HG02852 (cell line): ENCODE measurements around the gene SLC19A2.
A peak's percentile ranks its signal among the peaks of the same experiment; 100 is the strongest.

Experiments
- ATAC-seq: cut with Tn5 transposase; IDR thresholded peaks from one replicate; pipeline ENCODE4 v1.9.1; 2021; ENCODE audit warnings: mild to moderate bottlenecking, moderate library complexity; ENCODE audit not compliant: unreplicated experiment

The SLC19A2 gene

GRCh38 chr1:169478094-169478672 lies 7.6 kb downstream of the SLC19A2 start:
- ATAC-seq = no peak

- no peak for ATAC-seq
Observed at GRCh38 chr1:169475806-169476387, 9.8 kb downstream of the SLC19A2 start.

GRCh38 chr1:169474302-169474995 lies 11.3 kb downstream of the SLC19A2 start:
- ATAC-seq = no peak

GRCh38 chr1:169473347-169473746 lies 12.4 kb downstream of the SLC19A2 start:
- ATAC-seq = no peak

DNA sequence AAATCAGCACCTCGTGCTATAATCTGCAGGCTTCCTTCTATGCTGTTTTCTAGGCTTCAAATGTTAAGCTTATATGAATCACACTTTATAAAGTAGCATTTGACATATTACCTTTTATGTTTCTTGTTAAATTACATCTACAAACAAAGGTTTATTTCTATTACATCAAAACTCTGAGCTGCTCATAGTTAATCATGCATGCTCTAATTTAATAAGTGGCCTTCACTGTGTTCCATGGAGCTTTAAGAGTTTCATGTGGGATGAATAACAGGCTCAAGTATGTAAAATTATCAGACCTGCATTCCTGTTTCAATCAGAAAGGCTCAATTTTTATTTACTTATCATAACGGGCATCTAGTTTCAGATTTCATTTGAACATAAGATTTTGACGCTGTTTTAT lies 13.0 kb downstream of the SLC19A2 start:
- no peak for ATAC-seq

DNA sequence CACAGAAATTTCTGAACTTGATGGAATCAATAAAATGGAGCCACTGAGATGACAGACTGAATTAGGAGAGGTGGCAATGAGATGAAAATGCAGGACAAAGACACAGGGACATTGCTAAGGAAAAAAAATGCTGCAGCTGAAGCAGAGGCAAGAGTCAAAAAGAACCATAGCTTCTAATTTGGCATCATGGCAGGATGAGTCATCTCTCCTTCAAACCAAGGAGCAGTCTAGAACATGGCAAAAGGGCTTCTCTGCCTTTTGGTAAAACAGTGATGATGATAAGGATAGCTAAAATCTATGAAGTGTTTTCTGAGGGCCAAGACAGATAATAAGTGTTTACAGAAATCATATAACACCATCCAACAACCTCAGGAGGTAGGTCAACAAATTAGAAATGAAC lies 16.8 kb downstream of the SLC19A2 start:
- no peak for ATAC-seq

GRCh38 chr1:169466259-169467230 lies 19.2 kb downstream of the SLC19A2 start:
- no peak for ATAC-seq

- no peak for ATAC-seq
Observed at GRCh38 chr1:169465281-169465680, 20.5 kb downstream of the SLC19A2 start.

DNA sequence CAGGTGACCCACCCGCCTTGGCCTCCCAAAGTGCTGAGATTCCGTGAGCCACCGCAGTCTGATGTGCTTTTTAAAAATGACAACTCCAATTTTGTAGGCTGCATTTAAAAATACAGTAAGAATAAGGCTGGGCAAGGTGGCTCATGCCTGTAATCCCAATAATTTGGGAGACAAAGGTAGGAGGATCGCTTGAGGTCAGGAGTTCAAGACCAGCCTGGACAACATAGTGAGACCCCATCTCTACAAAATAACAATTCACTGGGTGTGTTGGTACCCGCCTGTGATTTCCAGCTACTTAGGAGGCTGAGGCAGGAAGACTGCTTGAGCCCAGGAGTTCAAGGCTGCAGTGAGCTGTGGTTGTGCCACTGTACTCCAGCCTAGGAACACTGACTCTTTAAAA lies 23.4 kb downstream of the SLC19A2 start:
- ATAC-seq = no peak

DNA sequence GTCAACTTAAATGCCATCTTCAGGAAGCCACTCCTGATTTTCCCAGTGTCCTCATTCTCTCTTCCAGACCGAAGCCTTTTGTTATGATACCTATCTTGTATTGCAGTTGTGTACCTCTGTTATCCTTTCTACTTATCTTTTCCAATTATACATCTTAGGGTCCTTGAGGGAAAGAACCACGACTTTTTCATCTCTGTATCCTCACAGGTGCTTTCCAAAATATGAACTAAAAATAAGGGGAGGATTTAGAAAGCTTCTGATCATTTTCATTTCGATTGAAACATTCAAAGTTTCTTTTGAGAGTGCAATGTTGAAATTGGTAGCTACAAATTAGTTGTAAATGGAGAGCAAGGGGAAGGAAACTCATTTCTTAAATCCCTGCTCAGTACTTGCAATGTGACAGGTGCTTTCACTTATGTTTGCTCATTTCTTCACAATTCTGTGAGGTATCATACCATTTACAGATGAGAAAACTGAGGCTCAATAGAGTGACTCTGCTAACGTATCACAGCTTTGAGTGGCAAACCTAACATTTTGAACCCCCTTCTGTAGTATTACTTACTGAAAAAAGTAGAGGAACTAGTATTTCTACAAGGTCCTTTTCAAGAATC lies 24.2 kb downstream of the SLC19A2 start:
- no peak for ATAC-seq

GRCh38 chr1:169460191-169460833 lies 25.4 kb downstream of the SLC19A2 start:
- ATAC-seq = no peak

GRCh38 chr1:169457443-169457842 lies 28.3 kb downstream of the SLC19A2 start:
- ATAC-seq = no peak

DNA sequence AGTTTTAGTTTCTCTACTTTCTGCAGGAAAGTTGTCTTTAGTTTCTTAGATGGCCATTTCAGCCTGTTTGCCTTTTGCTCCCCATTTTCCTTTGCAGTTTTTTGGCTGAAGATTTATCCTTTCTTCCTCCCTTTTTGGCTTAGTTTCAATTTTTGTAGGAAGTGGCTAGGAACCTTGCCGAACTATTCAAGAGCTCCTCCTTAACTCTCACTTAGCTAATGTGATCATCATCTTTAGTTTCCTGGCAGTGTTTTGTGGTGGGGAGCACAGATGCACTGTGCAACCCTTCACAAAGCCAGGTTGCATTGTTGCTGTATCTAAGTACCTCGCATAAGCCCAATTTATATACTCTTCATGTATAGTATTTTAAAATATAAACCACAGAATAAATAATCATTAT lies 29.7 kb downstream of the SLC19A2 start:
- ATAC-seq = no peak

DNA sequence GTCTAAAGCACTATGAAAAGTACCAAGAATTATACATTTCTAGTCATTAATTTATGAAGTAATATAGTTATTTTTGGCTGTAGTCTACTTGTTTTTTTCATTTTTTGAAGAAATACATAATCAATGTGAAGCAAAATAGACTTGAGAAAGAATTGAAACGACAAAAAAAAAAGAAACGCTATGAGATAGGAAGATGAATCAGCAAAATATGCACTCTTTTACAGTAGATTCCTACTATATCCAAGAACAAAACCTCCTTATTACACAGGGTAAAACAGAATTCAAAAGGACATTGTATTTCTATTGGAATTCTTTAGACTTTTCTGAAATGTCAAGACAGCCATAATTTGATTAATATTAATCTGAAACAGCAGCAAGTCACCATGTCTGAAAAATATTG lies 32.8 kb downstream of the SLC19A2 start:
- ATAC-seq = no peak

DNA sequence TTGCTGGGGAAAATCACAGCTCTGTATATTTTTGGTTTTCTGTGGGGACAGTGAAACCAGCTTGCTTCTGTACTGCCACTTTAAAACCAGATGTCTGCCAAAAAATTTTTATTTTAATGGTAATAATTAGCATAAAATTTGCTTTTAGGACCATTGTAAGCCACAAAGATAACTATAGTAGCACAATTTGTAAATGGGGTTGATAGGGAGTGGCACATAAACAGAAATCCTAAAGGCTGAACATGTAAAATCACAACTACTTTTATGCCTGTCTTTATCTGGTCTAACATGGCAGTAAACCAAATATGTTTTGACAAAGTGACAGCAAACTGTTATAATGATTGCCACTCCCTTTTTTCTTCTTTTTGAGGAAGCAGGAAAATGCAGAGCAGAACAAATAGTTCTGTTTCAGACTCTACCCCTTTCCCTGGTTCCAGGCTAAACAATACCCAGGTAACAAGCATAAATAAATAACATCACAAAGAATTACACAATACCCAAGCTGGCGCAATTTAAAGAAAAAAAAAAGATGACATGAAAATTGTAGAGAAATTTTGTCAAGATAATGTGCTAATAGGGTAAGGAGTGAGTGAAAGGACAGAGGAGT lies 34.4 kb downstream of the SLC19A2 start:
- ATAC-seq = no peak

DNA sequence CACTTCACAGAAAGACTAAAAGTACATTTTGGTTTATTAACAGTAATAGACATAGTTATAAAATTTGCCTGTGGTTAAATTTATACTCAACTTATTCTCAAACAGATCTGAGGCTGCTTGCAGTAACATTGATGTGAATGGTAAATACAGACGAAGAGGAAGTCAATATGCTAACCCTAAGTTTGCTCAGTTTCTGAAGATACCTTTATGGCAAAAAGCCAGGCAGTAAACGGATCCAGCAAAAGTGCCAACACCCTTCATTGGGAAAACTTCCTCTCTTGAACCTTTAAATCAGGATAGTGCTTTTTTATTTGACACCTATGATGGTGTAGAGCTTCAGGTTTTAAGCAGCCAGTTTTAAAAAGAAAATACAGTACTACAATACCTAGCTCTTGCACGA lies 41.8 kb downstream of the SLC19A2 start:
- no peak for ATAC-seq

DNA sequence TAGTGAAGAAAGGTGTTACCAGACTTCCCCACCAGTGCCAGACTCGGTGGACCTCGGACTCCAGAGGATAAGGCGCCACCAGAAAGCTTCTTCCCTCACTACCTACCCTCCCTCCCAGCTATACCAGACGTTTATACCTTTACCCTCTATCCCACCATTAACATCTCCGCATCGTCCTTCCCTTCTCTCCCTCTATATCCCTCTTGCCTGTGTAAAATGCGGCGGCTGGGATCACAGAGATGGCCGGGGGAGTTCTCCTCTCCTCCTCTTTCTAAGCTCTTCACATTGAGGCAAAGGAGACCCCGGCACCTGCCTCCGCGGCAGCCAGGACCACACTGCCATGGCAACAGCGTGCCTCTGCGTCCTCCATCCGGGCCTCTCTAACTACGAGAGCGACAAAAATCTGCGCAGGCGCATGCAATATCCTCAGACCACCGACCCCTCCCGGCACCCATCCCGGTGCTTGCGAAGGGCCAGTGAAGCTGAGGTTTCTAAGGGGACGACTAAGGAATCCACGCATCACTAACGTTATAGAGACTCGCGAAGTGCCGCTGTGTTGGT lies 58.6 kb downstream of the SLC19A2 start, which contains the start of gene CCDC181:
TSS of gene CCDC181 (minus strand) at position 394 of the 561 bp plus-strand sequence. CDS start 2,547 bp downstream, outside the sequence.
- peak; percentile 79 for ATAC-seq

DNA sequence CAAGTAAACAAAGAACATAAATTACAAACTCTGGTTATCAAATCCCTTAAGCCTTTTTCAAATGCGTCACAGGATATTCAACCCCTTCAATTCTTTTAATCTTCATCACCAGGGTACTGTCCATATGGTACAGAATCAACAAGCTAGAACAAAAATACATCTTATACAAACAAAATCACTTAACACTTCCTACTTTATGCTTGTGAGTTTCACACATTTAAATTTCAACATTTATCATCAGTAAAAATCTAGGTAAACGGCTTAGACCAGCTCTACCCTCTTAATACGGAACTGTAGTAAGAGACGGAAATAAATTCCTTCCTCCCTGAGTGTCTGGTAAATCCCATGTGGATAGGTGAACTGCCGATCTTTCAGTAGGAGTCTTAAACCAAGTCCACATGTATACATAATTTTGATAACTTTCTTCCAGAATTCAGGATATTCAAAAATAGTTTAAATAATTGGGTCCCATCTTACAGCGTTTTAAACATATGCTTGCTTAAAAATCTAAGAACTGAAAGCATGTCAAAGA lies 59.5 kb downstream of the SLC19A2 start:
- no peak for ATAC-seq

- ATAC-seq = no peak
Observed at GRCh38 chr1:169421309-169421708, 64.4 kb downstream of the SLC19A2 start.
